ENCODE results near the gene THAP12. TPM values are rescaled to one million over a fixed set of nuclear protein-coding genes. Genes with fewer than 3 reads are reported as not detected.

The THAP12 gene
- total and polyA plus RNA-seq, 2 of the 13 experiments (the other 11 are each of a cell fraction or from before 2014, with no cell fraction given), result 18.8 to 51.3 TPM

- no TSS peak for BruUV-seq (replicated peaks)
- Histone ChIP-seq H3K36me3 (replicated peaks in 1 of 2; ENCODE audit: control insufficient read depth in 1 of 2, insufficient read depth in 2 of 2, low read length in 2 of 2) (no peaks in the 10 kb centered on the region), H4K20me1 (ENCODE audit: insufficient read depth, low read length) (no peaks in the 10 kb centered on the region), H3K27ac (ENCODE audit: extremely low read length, insufficient read depth, low read length) (no peak overlapping the region), H2AFZ (ENCODE audit: low read length) (no peak overlapping the region), H3K9me3 (ENCODE audit: low read length) (no peaks in the 10 kb centered on the region), H3K27me3 (ENCODE audit: control insufficient read depth in 1 of 2, insufficient read depth in 2 of 2, low read length in 2 of 2) (no peaks in the 10 kb centered on the region; a peak in 1 of 5 replicates), H3K4me1 (ENCODE audit: insufficient read depth, low read length) (no peaks in the 10 kb centered on the region), H3K4me2 (ENCODE audit: low read depth, low read length) (no peak overlapping the region), H3K79me2 (ENCODE audit: insufficient read depth, low read length) (no peaks in the 10 kb centered on the region), H3K4me3 (replicated peaks in 1 of 3; ENCODE audit: insufficient read depth in 1 of 3, low read depth in 2 of 3, low read length in 3 of 3) (no peak overlapping the region), H3K9ac (ENCODE audit: insufficient read depth, low read depth, low read length) (no peak overlapping the region)
- intact Hi-C loops (cut with micrococcal nuclease; ENCODE audit: unreplicated experiment), result no loop called here
- FAIRE-seq (no peak), DNase-seq (ENCODE audit: low spot score) (no peak), ATAC-seq (no peak)
- ChIA-PET POLR2A (no interaction called here), CTCF (ENCODE audit: low intra/inter-chr PET ratio, low total read pairs) (no interaction called here)
- in situ Hi-C loops (cut with HindIII; ENCODE audit: extremely low pct_ligation_motif_present, low pct_unique_long_range_greater_than_20kb), result no loop called here
- TF ChIP-seq ZNF431 (CRISPR knock-in tag; IDR thresholded peaks at IDR 0.05; ENCODE audit: borderline replicate concordance, low read depth) (no peak), CTCF (CRISPR knock-in tag; IDR thresholded peaks at IDR 0.05) (0 out of 2 replicates have a peak, but pooled peaks have one; percentile 5)
Observed at GRCh38 chr11:76415073-76415472, 34.1 kb upstream of the THAP12 start.

GRCh38 chr11:76410851-76411357, 30.0 kb upstream of the THAP12 start:
- no peaks in the 10 kb centered on the region for H3K4me1 ChIP-seq (ENCODE audit: insufficient read depth, low read length)
- H3K4me3 ChIP-seq (replicated peaks in 1 of 3; ENCODE audit: insufficient read depth in 1 of 3, low read depth in 2 of 3, low read length in 3 of 3), result no peak overlapping the region
- intact Hi-C loops (cut with micrococcal nuclease; ENCODE audit: unreplicated experiment), result no loop called here
- no peak for TF ChIP-seq ZBTB37 (CRISPR knock-in tag; IDR thresholded peaks at IDR 0.05)
- TF ChIP-seq STAG1 (CRISPR knock-in tag; IDR thresholded peaks at IDR 0.05), result peak; percentile 34
- no peak for TF ChIP-seq ADNP (CRISPR knock-in tag; IDR thresholded peaks at IDR 0.05)
- TF ChIP-seq CTCF (CRISPR knock-in tag; IDR thresholded peaks at IDR 0.05), result peak; percentile 46
- TF ChIP-seq TBX2 (CRISPR knock-in tag; IDR thresholded peaks at IDR 0.05; ENCODE audit: borderline replicate concordance), result no peak
- DNase-seq (ENCODE audit: low spot score) (no peak), ATAC-seq (peak; percentile 65), FAIRE-seq (no peak)
- no peak overlapping the region for H3K27ac ChIP-seq (ENCODE audit: extremely low read length, insufficient read depth, low read length)
- in situ Hi-C loops (cut with HindIII; ENCODE audit: extremely low pct_ligation_motif_present, low pct_unique_long_range_greater_than_20kb), result no loop called here
- CTCF ChIA-PET (ENCODE audit: low intra/inter-chr PET ratio, low total read pairs), result no interaction called here
- WGBS (ENCODE audit: low lambda C conversion rate), result 50% methylated on average over 10 of the region's 10 CpGs
- H3K9ac ChIP-seq (ENCODE audit: insufficient read depth, low read depth, low read length), result no peak overlapping the region
- H3K9me3 ChIP-seq (ENCODE audit: low read length), result no peaks in the 10 kb centered on the region
- no peaks in the 10 kb centered on the region for H3K36me3 ChIP-seq (replicated peaks in 1 of 2; ENCODE audit: control insufficient read depth in 1 of 2, insufficient read depth in 2 of 2, low read length in 2 of 2)
- no TSS peak for BruUV-seq (replicated peaks)
- H3K4me2 ChIP-seq (ENCODE audit: low read depth, low read length), result no peak overlapping the region
- H3K27me3 ChIP-seq (ENCODE audit: control insufficient read depth in 1 of 2, insufficient read depth in 2 of 2, low read length in 2 of 2), result no peaks in the 10 kb centered on the region; a peak in 1 of 5 replicates
- H3K79me2 ChIP-seq (ENCODE audit: insufficient read depth, low read length), result no peaks in the 10 kb centered on the region
- POLR2A ChIA-PET, result no interaction called here
- H2AFZ ChIP-seq (ENCODE audit: low read length), result no peak overlapping the region
- no peaks in the 10 kb centered on the region for H4K20me1 ChIP-seq (ENCODE audit: insufficient read depth, low read length)

All from HepG2 (cell line).